Right ventricle myocardium superior (tissue), 1 donor: ENCODE measurements around the gene NLGN1. TPM values are rescaled to one million over a fixed set of nuclear protein-coding genes. Genes with fewer than 3 reads are reported as not detected.

ENCODE experiments used
- ATAC-seq: fragments of 200-7000 bp; cut with Tn5 transposase; one replicate; pipeline ENCODE4 v1.9.1; 2020; ENCODE audit warnings: mild to moderate bottlenecking; ENCODE audit not compliant: poor library complexity
- DNase-seq: peaks from one replicate; pipeline ENCODE4 v3.0.0-alpha.2; 2020
- intact Hi-C: fragments of 100-400 bp; cut with DNase I; formaldehyde crosslinking; loops from one replicate; pipeline ENCODE4 v1.11.2; 2022
- total RNA-seq: library from RNA; stranded (reverse); fragmentation: NEBNext Ultra II Directional; extraction: Animal tissue kit (Norgen Biotek cat#: 25700); gene quantifications from one replicate; pipeline ENCODE4 v1.2.1, GENCODE V29; 2021
- donor health status: DM: no; HTN: yes; CAD: no; lungs with severe emphysema.

Gene NLGN1
- total RNA-seq, 1 donor from 2014 or later: 7.8 TPM

- ATAC-seq (no peak), DNase-seq (no peak)
- intact Hi-C loops: no loop called here
These were observed 376.8 kb downstream of the NLGN1 start for GRCh38 chr3:173774294-173774693.

GRCh38 chr3:173778251-173778650 is 380.7 kb downstream of the NLGN1 start:
- intact Hi-C loops: no loop called here
- ATAC-seq: no peak
- DNase-seq: no peak

- no peak for DNase-seq
- ATAC-seq: no peak
- intact Hi-C loops: no loop called here
These were observed 382.5 kb downstream of the NLGN1 start for GRCh38 chr3:173780067-173780466.

DNA sequence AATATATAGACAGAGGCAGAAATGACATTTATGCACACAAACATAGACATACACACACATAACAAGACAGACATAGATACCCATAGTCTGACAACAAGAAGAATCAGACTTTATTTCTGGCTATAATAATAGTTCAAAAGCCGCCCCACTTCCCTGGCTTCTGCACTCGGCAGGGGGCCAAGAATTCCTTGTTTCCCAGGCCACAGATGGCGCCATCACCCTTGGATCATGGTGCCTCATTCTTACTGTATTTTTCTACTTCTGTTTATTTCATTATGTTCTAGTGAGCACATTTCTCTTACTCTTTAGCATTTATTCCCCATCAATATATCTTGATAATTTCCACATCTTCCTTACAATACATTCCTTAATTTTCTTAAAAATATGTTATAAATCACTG is 387.5 kb downstream of the NLGN1 start:
- no peak for ATAC-seq
- intact Hi-C loops: no loop called here

DNA sequence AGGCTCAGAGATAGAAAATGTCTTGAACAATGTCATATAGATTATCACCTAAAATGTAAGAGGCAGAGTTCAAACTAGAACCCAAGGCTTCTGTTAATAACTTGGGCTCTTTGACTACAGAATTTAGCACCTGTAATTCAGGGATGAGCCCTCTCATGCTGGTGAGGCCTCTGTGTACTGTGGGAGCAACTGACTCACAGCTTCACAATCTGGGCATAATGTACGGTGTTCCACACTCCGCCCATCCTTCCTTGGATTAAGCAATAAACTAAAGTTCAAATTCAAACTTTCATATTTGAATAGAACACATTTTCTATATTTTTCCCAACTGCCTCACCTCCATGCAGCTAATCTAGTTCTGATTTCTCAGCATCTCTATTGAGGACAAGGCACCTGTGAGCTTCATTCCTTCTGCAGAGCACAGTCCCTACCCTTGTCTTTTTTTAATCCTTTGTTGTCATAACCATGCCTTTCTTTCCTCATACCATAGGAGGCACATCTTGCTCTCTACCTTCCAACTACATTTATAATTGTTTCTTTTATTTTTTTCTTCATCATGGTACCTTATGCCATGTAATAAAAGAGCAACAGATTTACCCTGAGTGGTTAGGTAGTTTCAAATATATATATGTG is 392.1 kb downstream of the NLGN1 start:
- intact Hi-C loops: no loop called here
- ATAC-seq (no peak), DNase-seq (no peak)

More for the DNA sequence above, 387.5 kb downstream of the NLGN1 start:
- DNase-seq: no peak

DNA sequence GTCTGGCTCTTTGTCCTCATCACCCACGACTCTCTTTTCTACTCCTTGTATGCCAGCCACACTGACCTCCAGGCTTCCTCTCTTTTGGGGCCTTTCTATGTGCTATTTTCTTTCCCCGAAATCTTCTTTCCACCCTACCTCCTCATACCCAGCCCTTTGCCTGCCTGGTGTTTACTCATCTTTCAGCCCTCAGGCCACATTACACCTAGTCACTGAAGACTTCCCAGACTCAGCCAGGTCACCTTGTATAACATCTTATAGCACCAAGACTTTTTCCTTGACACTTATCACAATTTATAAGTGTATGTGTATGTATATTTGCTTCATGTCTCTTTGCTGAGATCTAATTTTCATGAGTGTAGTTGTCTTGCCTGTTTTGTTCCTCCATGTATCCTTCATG is 396.4 kb downstream of the NLGN1 start:
- ATAC-seq: no peak
- intact Hi-C loops: no loop called here
- DNase-seq: no peak

GRCh38 chr3:173796405-173796804 is 398.9 kb downstream of the NLGN1 start:
- ATAC-seq (no peak), DNase-seq (no peak)
- intact Hi-C loops: no loop called here

DNA sequence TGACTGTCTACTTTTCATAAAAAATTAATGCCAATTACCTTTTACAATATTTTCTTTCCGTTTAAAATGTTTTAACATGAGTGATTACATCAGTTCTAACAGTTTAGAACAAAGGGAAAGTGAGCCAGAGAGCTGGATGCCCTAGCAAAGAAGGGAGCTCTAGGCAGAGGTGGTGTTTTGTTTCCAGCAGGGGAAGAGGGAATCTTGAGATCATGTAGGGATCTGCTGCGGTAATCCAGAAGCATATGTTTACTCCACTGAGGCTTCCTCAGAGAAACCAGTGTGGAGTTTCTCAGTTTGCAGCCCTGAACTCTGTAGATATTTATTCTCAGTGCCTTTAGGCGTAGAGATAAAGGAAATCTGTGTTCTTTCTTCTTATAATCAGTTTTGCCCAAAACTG is 399.3 kb downstream of the NLGN1 start:
- no peak for DNase-seq
- intact Hi-C loops: no loop called here
- ATAC-seq: no peak

- DNase-seq (no peak), ATAC-seq (no peak)
- intact Hi-C loops: no loop called here
These were observed 401.7 kb downstream of the NLGN1 start for GRCh38 chr3:173799060-173799816.

- ATAC-seq (no peak), DNase-seq (no peak)
- intact Hi-C loops: no loop called here
These were observed 402.6 kb downstream of the NLGN1 start for GRCh38 chr3:173800154-173800553.

GRCh38 chr3:173814809-173815208 is 417.3 kb downstream of the NLGN1 start:
- ATAC-seq (no peak), DNase-seq (no peak)
- intact Hi-C loops: no loop called here

- no peak for DNase-seq
These were observed 421.8 kb downstream of the NLGN1 start for GRCh38 chr3:173819368-173819767.

DNA sequence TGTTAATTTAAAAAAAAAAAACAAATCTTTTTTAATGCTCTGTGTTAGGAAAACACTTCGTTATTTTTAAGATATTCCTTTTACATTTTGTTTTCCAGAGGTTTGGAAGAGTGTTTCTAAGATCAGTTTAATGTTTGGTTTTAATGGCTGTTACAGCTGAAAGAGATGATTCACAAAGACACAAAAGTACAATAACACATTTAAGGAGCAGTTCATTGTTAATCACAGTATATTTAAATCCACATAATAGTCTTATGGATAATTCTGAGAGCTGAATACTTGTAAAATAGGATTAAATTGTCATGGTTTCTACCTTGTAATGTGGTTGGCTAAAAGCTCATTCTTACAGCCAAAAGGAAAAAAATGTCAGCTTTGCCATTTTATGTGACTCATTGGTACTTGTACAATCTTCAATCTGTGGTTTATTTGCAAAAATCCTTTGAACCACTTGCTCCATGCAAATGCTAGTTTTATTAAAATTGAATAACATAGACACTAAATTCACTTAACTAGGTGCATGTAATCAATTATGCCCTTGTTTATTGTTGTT is 426.4 kb downstream of the NLGN1 start:
- intact Hi-C loops: no loop called here
- ATAC-seq: no peak

More at GRCh38 chr3:173819368-173819767, 421.8 kb downstream of the NLGN1 start:
- intact Hi-C loops: no loop called here
- no peak for ATAC-seq

DNA sequence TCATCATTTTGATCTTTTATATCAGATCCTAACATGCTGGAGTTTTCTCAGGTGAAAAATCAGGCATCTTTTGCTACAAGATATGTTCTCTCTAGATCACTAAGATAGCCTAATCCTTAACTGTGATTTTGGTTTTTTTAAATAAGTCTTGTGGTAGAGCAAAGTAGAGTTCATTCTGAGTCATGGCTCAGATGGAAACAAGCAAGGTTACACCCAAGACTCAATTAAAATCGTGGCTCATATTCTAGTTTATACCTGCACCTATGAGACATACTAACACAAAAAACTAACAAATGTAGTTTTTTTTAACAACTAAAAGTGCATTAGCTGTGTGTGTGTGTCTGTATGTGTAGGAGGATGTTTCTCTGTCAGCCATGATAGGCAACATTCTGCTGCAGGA is 428.2 kb downstream of the NLGN1 start:
- DNase-seq (no peak), ATAC-seq (no peak)
- intact Hi-C loops: no loop called here

More for the DNA sequence above, 426.4 kb downstream of the NLGN1 start:
- DNase-seq: no peak

DNA sequence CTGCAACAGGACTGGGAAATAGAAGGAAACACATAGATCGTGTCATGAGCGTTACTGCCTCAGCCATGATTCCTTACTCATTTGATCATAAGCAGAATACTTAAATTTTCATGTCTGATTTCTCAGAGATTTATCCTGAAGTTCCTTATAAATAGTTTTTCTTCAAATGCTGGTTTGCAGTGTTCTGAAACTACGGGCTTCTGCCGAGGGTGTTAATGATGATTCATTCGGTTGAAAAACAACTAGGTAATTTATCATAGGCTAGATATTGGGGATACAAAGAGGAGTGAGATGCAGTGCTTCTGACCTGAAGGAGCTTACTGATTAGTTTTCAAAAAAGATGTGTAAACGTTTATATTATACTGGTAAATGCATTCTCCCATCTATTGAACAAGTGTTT is 428.9 kb downstream of the NLGN1 start:
- intact Hi-C loops: no loop called here
- ATAC-seq: no peak
- DNase-seq: no peak

DNA sequence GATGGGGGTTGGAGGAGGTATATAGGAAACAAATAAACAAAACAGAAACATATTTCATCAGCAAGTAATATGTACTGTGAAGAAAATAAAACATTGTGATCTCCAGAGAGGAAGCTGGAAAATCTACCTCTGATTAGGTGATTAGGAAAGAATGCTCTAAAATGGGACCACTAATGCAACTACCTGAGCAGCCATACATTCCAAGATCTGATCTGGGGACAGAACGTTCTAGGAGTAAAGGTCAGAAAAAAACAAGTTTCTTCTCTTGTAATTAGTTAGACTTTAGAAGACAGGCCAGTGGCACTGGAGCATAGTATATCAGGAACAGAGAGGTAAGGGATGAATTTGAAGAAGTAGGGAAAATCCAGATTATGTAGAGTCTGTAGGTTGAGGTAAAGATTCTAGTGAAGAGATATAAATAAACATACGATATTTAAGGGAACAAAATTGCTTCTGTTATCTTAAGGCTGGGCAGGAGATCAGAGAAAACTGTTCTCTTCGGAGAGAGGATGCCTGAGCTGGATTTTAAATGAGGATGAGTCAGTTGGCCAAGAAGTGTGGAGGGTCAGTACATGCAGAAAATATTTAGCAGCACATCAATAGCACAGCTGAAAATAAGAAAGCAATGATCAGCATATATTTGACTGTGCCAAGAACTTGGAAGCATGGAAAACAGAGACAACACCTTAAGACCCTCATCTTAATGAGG is 429.5 kb downstream of the NLGN1 start:
- intact Hi-C loops: no loop called here
- DNase-seq (no peak), ATAC-seq (no peak)

GRCh38 chr3:173838644-173839043 is 441.1 kb downstream of the NLGN1 start:
- ATAC-seq: no peak
- intact Hi-C loops: no loop called here
- DNase-seq: no peak

DNA sequence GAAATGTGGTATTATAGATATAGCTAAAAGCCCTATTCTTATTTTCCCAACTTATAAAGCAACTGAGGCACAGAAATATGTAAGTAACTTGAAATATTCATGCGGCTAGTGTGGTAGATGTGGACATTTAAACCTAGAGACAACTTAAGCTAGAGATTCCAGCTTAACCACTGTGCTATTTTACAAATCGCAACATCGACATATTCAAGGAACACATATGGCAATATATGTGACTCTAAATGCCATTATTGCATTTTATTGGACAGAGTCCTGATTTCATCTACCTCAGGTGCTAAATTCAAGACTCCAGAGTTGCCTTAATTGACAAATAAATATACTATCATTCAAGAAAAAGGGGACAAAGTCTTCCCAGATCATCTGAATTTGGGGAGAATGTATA is 442.3 kb downstream of the NLGN1 start:
- intact Hi-C loops: no loop called here
- DNase-seq: no peak
- ATAC-seq: no peak

GRCh38 chr3:173841334-173841733 is 443.8 kb downstream of the NLGN1 start:
- intact Hi-C loops: no loop called here
- DNase-seq (no peak), ATAC-seq (no peak)

DNA sequence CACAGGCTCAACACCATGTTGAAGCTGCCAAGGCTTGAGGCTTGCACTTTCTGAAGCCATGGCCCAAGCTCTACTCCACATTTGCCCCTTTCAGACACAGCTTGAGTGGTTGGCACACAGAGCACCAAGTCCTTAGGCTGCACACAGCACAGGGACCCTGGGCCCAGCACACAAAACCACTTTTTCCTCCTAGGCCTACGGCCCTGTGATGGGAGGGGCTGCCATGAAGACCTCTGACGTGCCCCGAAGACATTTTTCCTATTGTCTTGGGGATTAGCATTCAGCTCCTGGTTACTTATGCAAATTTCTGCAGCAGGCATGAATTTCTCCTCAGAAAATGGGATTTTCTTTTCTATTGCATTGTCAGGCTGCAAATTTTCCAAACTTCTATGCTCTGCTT is 445.5 kb downstream of the NLGN1 start:
- intact Hi-C loops: no loop called here
- DNase-seq: no peak
- ATAC-seq: no peak
